Right lobe of liver (tissue), 4 donors: ENCODE results near the gene CLCN4.

Source experiments
- CTCF ChIP-seq, 4 donors: fragments of 200-600 bp in 3 of 4; fragments of 450-650 bp in 1 of 4; IDR thresholded peaks; one replicate each; pipeline versions ENCODE4 v1.5.1 to v1.8.0; 2016 to 2022; ENCODE audit warnings: antibody characterized with exemption in 4 of 4, mild to moderate bottlenecking in 2 of 4
- POLR2A ChIP-seq: fragments of 450-650 bp; IDR thresholded peaks from one replicate; pipeline ENCODE4 v1.6.1; 2017; ENCODE audit warnings: antibody characterized with exemption, mild to moderate bottlenecking
- donor health status: DM: no; HTN: no; CAD: no.
- donor health status: DM: no; HTN: no; CAD: no.
- donor health status: DM: no; HTN: yes; CAD: no.

GRCh38 chrX:10165580-10166247, 8.9 kb downstream of the CLCN4 start:
- TF ChIP-seq CTCF (IDR thresholded peaks at IDR 0.05), result no peak
- no peak for TF ChIP-seq POLR2A
